Measurements from ENCODE around the gene NFKBIA.

DNA sequence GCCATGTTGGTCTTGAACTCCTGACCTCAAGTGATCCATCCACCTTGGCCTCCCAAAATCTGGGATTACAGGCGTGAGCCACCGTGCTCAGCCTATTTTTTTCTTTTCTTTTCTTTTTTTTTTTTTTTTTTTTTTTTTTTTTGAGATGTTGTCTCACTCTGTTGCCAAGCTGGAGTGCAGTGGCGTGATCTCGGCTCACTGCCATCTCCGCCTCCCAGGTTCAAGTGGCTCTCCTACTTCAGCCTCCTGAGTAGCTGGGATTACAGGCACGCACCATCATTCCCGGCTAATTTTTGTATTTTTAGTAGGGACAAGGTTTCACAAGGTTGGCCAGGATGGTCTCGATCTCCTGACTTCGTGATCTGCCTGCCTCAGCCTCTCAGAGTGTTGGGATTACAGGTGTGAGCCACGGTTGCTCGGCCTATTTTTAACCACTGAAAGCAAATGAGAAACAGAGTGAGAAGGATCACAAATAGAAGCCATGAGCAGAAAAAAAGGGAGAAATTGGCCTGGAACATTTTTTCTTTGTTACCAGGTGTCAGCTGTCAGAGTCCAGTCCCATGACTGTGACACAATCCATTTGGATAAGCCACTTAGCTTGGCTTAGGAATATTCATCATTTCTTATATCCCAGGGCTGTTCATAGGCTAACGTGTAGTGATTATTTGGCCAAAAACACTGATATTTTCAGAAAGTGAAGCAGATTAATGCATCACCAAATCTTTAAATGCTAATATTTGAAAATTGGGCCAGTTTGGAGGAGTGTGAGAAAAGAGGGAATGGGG lies 7.9 kb upstream of the NFKBIA start:
- TF ChIP-seq, protein P1, sequence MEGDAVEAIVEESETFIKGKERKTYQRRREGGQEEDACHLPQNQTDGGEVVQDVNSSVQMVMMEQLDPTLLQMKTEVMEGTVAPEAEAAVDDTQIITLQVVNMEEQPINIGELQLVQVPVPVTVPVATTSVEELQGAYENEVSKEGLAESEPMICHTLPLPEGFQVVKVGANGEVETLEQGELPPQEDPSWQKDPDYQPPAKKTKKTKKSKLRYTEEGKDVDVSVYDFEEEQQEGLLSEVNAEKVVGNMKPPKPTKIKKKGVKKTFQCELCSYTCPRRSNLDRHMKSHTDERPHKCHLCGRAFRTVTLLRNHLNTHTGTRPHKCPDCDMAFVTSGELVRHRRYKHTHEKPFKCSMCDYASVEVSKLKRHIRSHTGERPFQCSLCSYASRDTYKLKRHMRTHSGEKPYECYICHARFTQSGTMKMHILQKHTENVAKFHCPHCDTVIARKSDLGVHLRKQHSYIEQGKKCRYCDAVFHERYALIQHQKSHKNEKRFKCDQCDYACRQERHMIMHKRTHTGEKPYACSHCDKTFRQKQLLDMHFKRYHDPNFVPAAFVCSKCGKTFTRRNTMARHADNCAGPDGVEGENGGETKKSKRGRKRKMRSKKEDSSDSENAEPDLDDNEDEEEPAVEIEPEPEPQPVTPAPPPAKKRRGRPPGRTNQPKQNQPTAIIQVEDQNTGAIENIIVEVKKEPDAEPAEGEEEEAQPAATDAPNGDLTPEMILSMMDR (IDR thresholded peaks at IDR 0.05) = no peak
- TF ChIP-seq POLR2A (IDR thresholded peaks at IDR 0.05) = no peak
- no peak for TF ChIP-seq EP300 (IDR thresholded peaks at IDR 0.05)
- peak in 2 of 4 donors; percentile 56 to 61 for TF ChIP-seq POLR2AphosphoS5 (IDR thresholded peaks at IDR 0.05)

Data from sigmoid colon (tissue), 4 donors.